Gastrocnemius medialis (tissue), 4 donors: ENCODE results near the gene ONECUT3. TPM values are rescaled to one million over a fixed set of nuclear protein-coding genes. Genes with fewer than 3 reads are reported as not detected.
"Not testable (repeated sequence)": the region's sequence is repeated elsewhere in the genome, so short reads cannot be mapped to it uniquely, and the experiment has no call there.

Experiments used
- ATAC-seq, 2 donors: fragments of 150-250 bp; one replicate each; pipeline ENCODE4 v1.9.1; 2016
- DNase-seq, 2 donors: peaks; one replicate each; pipeline ENCODE4 v3.0.0-alpha.2; 2019
- H3K27ac ChIP-seq, 4 donors: fragments of 200-600 bp; sonication (generic); 1 replicate in 1 of 4; 2 replicates in 3 of 4; pipeline ENCODE4 v1.5.1; 2016 to 2018; ENCODE audit warnings: mild to moderate bottlenecking in 2 of 4, moderate library complexity in 1 of 4
- H3K27me3 ChIP-seq, 3 donors: fragments of 200-600 bp; sonication (generic) in 2 of 3; 1 replicate in 1 of 3; 2 replicates in 2 of 3; pipeline versions ENCODE4 v1.5.1 to v1.6.0; 2016 to 2019; ENCODE audit warnings: mild to moderate bottlenecking in 1 of 3, moderate library complexity in 1 of 3
- H3K36me3 ChIP-seq, 2 donors: fragments of 200-600 bp; sonication (generic) in 1 of 2; one replicate each; pipeline ENCODE4 v1.5.1; 2017 to 2018
- H3K4me1 ChIP-seq, 2 donors: fragments of 200-600 bp; sonication (generic) in 1 of 2; one replicate each; pipeline ENCODE4 v1.5.1; 2016 to 2017; ENCODE audit warnings: mild to moderate bottlenecking in 2 of 2
- H3K4me3 ChIP-seq, 4 donors: fragments of 200-600 bp; sonication (generic) in 3 of 4; 1 replicate in 1 of 4; 2 replicates in 3 of 4; pipeline ENCODE4 v1.5.1; 2016 to 2019; ENCODE audit warnings: mild to moderate bottlenecking in 2 of 4
- H3K9me3 ChIP-seq, 3 donors: fragments of 200-600 bp; sonication (generic) in 2 of 3; 1 replicate in 1 of 3; 2 replicates in 2 of 3; pipeline ENCODE4 v1.5.1; 2016 to 2019
- POLR2A ChIP-seq, 2 donors: fragments of 450-650 bp; IDR thresholded peaks; one replicate each; pipeline ENCODE4 v1.6.1; 2017; ENCODE audit warnings: antibody characterized with exemption in 2 of 2, mild to moderate bottlenecking in 2 of 2, moderate library complexity in 2 of 2
- in situ Hi-C, 4 donors: fragments of 200-750 bp; cut with MboI; loops; one replicate each; pipeline versions ENCODE4 v1.15.0 to v1.8.0; 2017; ENCODE audit warnings: low sequenced_read_pairs in 4 of 4
- intact Hi-C: fragments of 100-400 bp; cut with DNase I; formaldehyde crosslinking; loops from one replicate; pipeline ENCODE4 v1.15.1; 2023; ENCODE audit warnings: low total_unique reads
- total RNA-seq, 4 donors: library from RNA; depleted of rRNA; stranded (reverse); fragments of >200 nt; gene quantifications; one replicate each; pipeline versions ENCODE4 v1.1.0 to v1.2.3, GENCODE V29; 2016
- TF ChIP-seq, protein P1 (sequence below), 5 experiments: fragments of 450-650 bp in 3 of 5; fragments of 200-600 bp in 2 of 5; sonication (generic) in 2 of 5; IDR thresholded peaks in 4 of 5; conservative IDR thresholded peaks in 1 of 5; 1 replicate in 4 of 5; 2 replicates in 1 of 5; pipeline ENCODE4 v1.5.1; 2016 to 2019; ENCODE audit warnings: antibody characterized with exemption in 5 of 5, mild to moderate bottlenecking in 3 of 5, moderate library complexity in 3 of 5

ONECUT3 gene
- not detected for total RNA-seq

DNA sequence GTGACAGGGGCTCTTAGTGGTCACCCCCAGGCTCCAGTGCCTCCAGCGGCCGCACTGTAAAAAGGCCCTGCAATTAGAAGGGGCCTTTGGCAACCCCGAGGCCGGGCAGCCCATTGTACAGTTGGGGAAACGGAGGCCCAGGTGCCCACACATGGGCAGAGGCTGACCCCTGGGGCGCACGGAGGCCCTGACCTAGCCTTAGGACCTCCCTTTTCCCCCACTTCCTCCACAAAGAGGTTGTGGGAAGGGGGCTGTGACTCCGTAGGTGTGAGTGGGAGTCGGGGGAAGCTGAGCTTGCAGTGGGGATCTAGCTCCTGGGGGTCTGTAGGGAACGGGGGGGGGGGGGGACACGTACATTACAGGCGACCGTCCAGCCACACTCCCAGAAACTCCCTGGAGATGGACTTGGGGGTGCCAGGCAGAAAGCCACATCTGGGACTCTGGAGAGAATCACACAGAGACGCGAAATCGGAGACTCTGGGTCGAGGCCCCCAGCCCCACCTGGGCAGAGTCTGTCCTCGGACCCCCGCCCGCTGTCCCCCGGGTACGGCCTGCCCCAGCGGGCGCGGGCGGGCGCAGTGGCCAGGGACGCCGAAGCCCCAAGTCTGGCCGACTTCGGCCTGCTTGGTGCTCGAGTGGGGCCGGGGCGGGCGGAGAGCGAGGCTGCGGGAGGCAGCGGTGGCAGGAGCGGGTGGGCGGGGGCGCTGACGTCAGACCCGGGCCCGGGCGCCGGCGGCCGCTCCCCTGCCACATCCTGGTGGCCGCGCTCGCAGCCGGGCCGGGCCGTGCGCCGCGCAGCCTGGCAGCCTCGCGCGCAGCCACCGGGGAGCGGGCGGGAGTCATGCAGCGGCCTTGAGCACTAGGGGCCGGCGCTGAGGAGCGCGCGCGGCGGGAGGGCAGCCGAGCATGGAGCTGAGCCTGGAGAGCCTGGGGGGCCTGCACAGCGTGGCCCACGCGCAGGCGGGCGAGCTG is at the start of gene ONECUT3:
Gene ONECUT3 (plus strand): TSS at position 750 of the 972 bp plus-strand sequence. CDS start 157 bp downstream, at position 907.
- Histone ChIP-seq H3K27ac (no peak within 1 kb of the TSS), H3K9me3 (no peaks in the 10 kb centered on the region), H3K4me3 (no peak within 1 kb of the TSS), H3K27me3 (peaks cover 78 to 86% (median 82%) of the 10 kb centered on the region in 3 donors), H3K4me1 (peaks cover 4 to 8% of the 10 kb centered on the region in 2 donors), H3K36me3 (no peaks in the 10 kb centered on the region)
- TF ChIP-seq, protein P1, sequence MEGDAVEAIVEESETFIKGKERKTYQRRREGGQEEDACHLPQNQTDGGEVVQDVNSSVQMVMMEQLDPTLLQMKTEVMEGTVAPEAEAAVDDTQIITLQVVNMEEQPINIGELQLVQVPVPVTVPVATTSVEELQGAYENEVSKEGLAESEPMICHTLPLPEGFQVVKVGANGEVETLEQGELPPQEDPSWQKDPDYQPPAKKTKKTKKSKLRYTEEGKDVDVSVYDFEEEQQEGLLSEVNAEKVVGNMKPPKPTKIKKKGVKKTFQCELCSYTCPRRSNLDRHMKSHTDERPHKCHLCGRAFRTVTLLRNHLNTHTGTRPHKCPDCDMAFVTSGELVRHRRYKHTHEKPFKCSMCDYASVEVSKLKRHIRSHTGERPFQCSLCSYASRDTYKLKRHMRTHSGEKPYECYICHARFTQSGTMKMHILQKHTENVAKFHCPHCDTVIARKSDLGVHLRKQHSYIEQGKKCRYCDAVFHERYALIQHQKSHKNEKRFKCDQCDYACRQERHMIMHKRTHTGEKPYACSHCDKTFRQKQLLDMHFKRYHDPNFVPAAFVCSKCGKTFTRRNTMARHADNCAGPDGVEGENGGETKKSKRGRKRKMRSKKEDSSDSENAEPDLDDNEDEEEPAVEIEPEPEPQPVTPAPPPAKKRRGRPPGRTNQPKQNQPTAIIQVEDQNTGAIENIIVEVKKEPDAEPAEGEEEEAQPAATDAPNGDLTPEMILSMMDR (IDR thresholded peaks at IDR 0.05 in 4 of 5, conservative IDR thresholded peaks at IDR 0.05 in 1 of 5), result no peak
- no peak for TF ChIP-seq POLR2A (IDR thresholded peaks at IDR 0.05)
- intact Hi-C loops, result no loop called here
- no peak for ATAC-seq
- in situ Hi-C loops, result loop anchor here in 1 of 4 donors (25.0 kb wide), 1 partner anchor 216 kb away; no protein-coding TSS in a partner anchor
- DNase-seq, result no peak

- peaks cover 27 to 48% (median 34%) of the 10 kb centered on the region in 3 donors for H3K27me3 ChIP-seq
- ATAC-seq (no peak), DNase-seq (no peak)
- no peaks in the 10 kb centered on the region for H3K4me1 ChIP-seq
- H3K4me3 ChIP-seq, result no peak overlapping the region
- no peaks in the 10 kb centered on the region for H3K9me3 ChIP-seq
- no peaks in the 10 kb centered on the region for H3K36me3 ChIP-seq
- H3K27ac ChIP-seq, result no peak overlapping the region
- intact Hi-C loops, result no loop called here
- in situ Hi-C loops, result no loop called here
- no peak for TF ChIP-seq POLR2A (IDR thresholded peaks at IDR 0.05)
- TF ChIP-seq, protein P1 (IDR thresholded peaks at IDR 0.05 in 4 of 5, conservative IDR thresholded peaks at IDR 0.05 in 1 of 5), result no peak
These were observed 49.0 kb upstream of the ONECUT3 start for GRCh38 chr19:1704339-1704738.

- H3K4me3 ChIP-seq, result no peak overlapping the region
- DNase-seq (no peak), ATAC-seq (no peak)
- TF ChIP-seq, protein P1 (IDR thresholded peaks at IDR 0.05 in 4 of 5, conservative IDR thresholded peaks at IDR 0.05 in 1 of 5), result no peak
- TF ChIP-seq POLR2A (IDR thresholded peaks at IDR 0.05), result no peak
- no peaks in the 10 kb centered on the region for H3K9me3 ChIP-seq
- in situ Hi-C loops, result no loop called here
- intact Hi-C loops, result no loop called here
- H3K4me1 ChIP-seq, result no peaks in the 10 kb centered on the region
- no peak overlapping the region for H3K27ac ChIP-seq
- H3K27me3 ChIP-seq, result peaks cover 23 to 39% (median 34%) of the 10 kb centered on the region in 3 donors
- H3K36me3 ChIP-seq, result no peaks in the 10 kb centered on the region
These were observed 47.9 kb upstream of the ONECUT3 start for GRCh38 chr19:1705367-1705766.

GRCh38 chr19:1706646-1707045 is 46.7 kb upstream of the ONECUT3 start:
- in situ Hi-C loops, DNase-seq, H3K4me1 ChIP-seq, H3K27ac ChIP-seq, ATAC-seq, intact Hi-C loops, H3K4me3 ChIP-seq, H3K9me3 ChIP-seq, H3K36me3 ChIP-seq: not testable (repeated sequence)
- peaks cover 11 to 29% (median 22%) of the 10 kb centered on the region in 3 donors for H3K27me3 ChIP-seq

DNA sequence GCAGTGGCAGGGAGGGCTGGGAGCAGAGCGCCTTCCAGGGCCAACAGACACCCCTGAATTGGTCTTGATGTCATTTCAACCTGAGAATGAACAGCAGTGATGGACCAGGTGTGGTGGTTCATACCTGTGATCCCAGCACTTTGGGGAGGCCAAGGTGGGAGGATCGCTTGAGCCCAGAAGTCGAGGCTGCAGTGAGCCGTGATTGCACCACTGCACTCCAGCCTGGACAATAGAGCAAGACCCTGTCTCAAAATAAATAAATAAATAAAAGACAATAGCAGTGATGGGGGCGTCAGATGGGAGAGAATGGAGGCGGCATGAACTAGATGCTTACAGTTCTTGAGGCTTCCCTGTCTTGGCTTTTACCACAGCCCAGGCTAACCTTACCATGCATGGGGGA is 46.1 kb upstream of the ONECUT3 start:
- intact Hi-C loops, result no loop called here
- in situ Hi-C loops, result no loop called here
- no peak for TF ChIP-seq POLR2A (IDR thresholded peaks at IDR 0.05)
- TF ChIP-seq, protein P1 (IDR thresholded peaks at IDR 0.05 in 4 of 5, conservative IDR thresholded peaks at IDR 0.05 in 1 of 5), result no peak
- H3K27ac ChIP-seq, result no peak overlapping the region
- ATAC-seq (no peak), DNase-seq (no peak)
- H3K27me3 ChIP-seq, result peaks cover 6 to 32% (median 19%) of the 10 kb centered on the region in 3 donors
- H3K9me3 ChIP-seq, result no peaks in the 10 kb centered on the region
- no peaks in the 10 kb centered on the region for H3K36me3 ChIP-seq
- H3K4me1 ChIP-seq, result no peaks in the 10 kb centered on the region
- H3K4me3 ChIP-seq, result no peak overlapping the region
